OCI-LY3 (cell line): ENCODE results near the gene GGCX.

Experiments
- H2AFZ ChIP-seq: fragments of 200-600, 300-600 bp; shearing (Covaris generic); 2 replicates; pipeline ENCODE4 v1.6.0; 2014; ENCODE audit warnings: antibody characterized with exemption, low read depth, low read length
- H3K27ac ChIP-seq: fragments of 200-600, 300-600 bp; sonication (generic); 2 replicates; pipeline ENCODE4 v1.5.1; 2014; ENCODE audit warnings: mild to moderate bottlenecking, low read length, moderate library complexity, mixed read lengths
- H3K27me3 ChIP-seq: fragments of 200-600, 300-600 bp; sonication (generic); 2 replicates; pipeline ENCODE4 v1.6.1; 2014; ENCODE audit warnings: low read depth, low read length, mixed read lengths
- H3K36me3 ChIP-seq: fragments of 200-600, 300-600 bp; sonication (generic); replicated peaks from 2 replicates; pipeline ENCODE3; 2014; ENCODE audit warnings: low read depth, low read length, mixed read lengths
- H3K4me1 ChIP-seq: fragments of 300-600, 200-600 bp; sonication (generic); 2 replicates; pipeline ENCODE4 v1.6.1; 2014; ENCODE audit warnings: low read length, mixed read lengths
- H3K4me2 ChIP-seq: fragments of 200-600, 300-600 bp; sonication (generic); 2 replicates; pipeline ENCODE4 v1.6.1; 2014; ENCODE audit warnings: low read length, mixed read lengths
- H3K4me3 ChIP-seq: fragments of 300-600, 200-600 bp; sonication (generic); 2 replicates; pipeline ENCODE4 v1.5.1; 2014; ENCODE audit warnings: antibody characterized with exemption, mild to moderate bottlenecking, low read length, moderate library complexity
- H3K79me2 ChIP-seq: fragments of 300-600, 200-600 bp; shearing (Covaris generic); 2 replicates; pipeline ENCODE4 v1.6.1; 2014; ENCODE audit warnings: mild to moderate bottlenecking, low read length, mixed read lengths
- H3K9ac ChIP-seq: fragments of 300-600, 200-600 bp; shearing (Covaris generic); 2 replicates; pipeline ENCODE4 v1.6.0; 2014; ENCODE audit warnings: mild to moderate bottlenecking, low read length, moderate library complexity
- H3K9me3 ChIP-seq: fragments of 200-600, 300-600 bp; shearing (Covaris generic); 2 replicates; pipeline ENCODE4 v1.6.1; 2014; ENCODE audit warnings: low read length, mixed read lengths; ENCODE audit not compliant: insufficient read depth
- H4K20me1 ChIP-seq: fragments of 200-600, 300-600 bp; sonication (generic); 2 replicates; pipeline ENCODE4 v1.6.1; 2016; ENCODE audit warnings: low read length, mixed read lengths; ENCODE audit not compliant: insufficient read depth
- CTCF ChIP-seq: fragments of 200-600, 300-600 bp; sonication (generic); IDR thresholded peaks from 2 replicates; pipeline ENCODE4 v1.5.1; 2014; ENCODE audit warnings: antibody characterized with exemption, low read length, low read depth
- EZH2phosphoT487 ChIP-seq: fragments of 200-600 bp; shearing (Covaris generic); IDR thresholded peaks from 2 replicates; pipeline ENCODE4 v1.6.1; 2018; ENCODE audit warnings: antibody characterized with exemption, mixed run types, low read depth

The GGCX gene

DNA sequence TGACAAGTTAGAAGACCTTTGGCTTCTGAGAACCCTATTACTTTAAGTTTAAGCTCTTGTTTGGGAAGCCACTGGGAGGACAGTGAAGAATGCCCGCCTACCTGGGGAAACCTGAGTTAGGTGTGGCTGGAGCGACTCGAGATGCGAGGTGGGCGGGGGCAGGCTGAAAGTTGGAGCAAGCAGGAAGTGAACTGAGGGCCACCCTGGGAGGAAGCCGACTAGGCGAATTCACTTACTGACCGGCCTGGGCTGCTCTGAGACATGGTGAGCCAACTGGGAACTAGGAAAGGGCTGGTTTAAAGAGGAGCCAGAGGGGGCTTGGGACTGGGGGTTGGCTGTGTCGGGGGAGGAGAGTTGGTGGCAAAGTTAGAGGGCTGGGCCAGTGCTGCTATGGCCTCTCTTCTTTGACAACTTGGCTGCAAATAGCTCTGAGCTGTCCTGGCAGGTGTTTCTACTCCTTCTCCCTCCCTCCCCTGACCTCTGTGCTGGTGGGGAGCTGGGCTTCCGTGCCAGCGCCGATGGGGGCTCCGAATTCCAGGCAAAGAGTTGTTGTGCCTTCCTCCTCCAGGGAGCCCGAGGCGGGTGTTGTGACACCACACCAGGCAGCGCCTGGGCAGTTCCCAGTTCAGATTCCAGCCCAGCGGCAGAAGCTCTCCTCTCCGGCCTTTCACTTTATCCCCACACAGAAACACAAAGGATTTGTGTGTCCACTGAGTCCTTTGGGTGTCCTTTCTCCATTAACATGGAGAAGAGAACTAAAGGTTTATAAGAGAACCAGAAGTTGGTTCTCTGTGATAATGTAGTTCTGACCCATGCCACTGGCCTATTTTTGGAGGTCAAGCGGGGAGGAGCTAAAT, 16.3 kb upstream of the GGCX start, which contains the start of gene VAMP8:
VAMP8 (plus strand) TSS at position 201 of the 857 bp plus-strand sequence; CDS start at position 262, 61 bp downstream.
- Histone ChIP-seq H3K36me3 (no peaks in the 10 kb centered on the region), H3K27ac (no peak within 1 kb of the TSS), H3K9me3 (no peaks in the 10 kb centered on the region), H3K9ac (peak within 1 kb of the TSS; percentile 59), H3K4me3 (peak within 1 kb of the TSS; percentile 75), H2AFZ (peak within 1 kb of the TSS; percentile 71), H4K20me1 (no peaks in the 10 kb centered on the region), H3K4me2 (peak within 1 kb of the TSS; percentile 78), H3K4me1 (peaks cover 19% of the 10 kb centered on the region), H3K79me2 (no peaks in the 10 kb centered on the region), H3K27me3 (no peaks in the 10 kb centered on the region)
- TF ChIP-seq CTCF (no peak), EZH2phosphoT487 (no peak)

GRCh38 chr2:85577063-85577385, 15.7 kb upstream of the GGCX start:
- Histone ChIP-seq H3K36me3 (no peaks in the 10 kb centered on the region), H3K9ac (peak overlapping the region; percentile 59), H3K27me3 (no peaks in the 10 kb centered on the region), H4K20me1 (no peaks in the 10 kb centered on the region), H3K4me3 (peak overlapping the region; percentile 75), H2AFZ (peak overlapping the region; percentile 71), H3K79me2 (no peaks in the 10 kb centered on the region), H3K4me1 (peaks cover 19% of the 10 kb centered on the region), H3K9me3 (no peaks in the 10 kb centered on the region), H3K27ac (no peak overlapping the region), H3K4me2 (peak overlapping the region; percentile 78)
- TF ChIP-seq CTCF (no peak), EZH2phosphoT487 (no peak)

GRCh38 chr2:85575739-85576138, 14.4 kb upstream of the GGCX start:
- no peaks in the 10 kb centered on the region for H3K79me2 ChIP-seq
- no peak overlapping the region for H3K9ac ChIP-seq
- no peaks in the 10 kb centered on the region for H3K36me3 ChIP-seq
- H3K27me3 ChIP-seq = peaks cover 4% of the 10 kb centered on the region; the same call in 1 of the 2 replicates
- TF ChIP-seq EZH2phosphoT487 (no peak), CTCF (no peak)
- no peaks in the 10 kb centered on the region for H3K9me3 ChIP-seq
- H3K4me3 ChIP-seq = no peak overlapping the region
- no peak overlapping the region for H3K4me2 ChIP-seq
- H2AFZ ChIP-seq = no peak overlapping the region
- H3K27ac ChIP-seq = no peak overlapping the region
- peaks cover 19% of the 10 kb centered on the region for H3K4me1 ChIP-seq
- no peaks in the 10 kb centered on the region for H4K20me1 ChIP-seq

DNA sequence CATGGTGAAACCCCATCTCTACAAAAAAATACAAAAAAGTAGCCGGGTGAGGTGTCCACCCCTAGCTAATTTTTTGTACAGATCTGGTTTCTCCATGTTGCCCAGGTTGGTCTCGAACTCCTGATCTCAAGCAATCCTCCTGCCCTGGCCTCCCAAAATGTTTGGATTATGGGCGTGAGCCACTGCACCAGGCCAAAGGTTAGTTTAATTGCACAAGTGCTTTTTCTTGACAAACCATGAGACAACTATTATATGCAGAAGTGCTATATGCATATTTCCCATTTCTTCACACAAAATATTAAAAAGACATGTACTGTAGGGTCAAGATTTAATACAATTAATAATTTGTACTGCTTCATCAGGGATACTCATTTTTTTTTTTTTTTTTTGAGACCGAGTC, 5.0 kb upstream of the GGCX start:
- Histone ChIP-seq H2AFZ (no peak overlapping the region), H3K36me3 (no peaks in the 10 kb centered on the region), H3K9ac (no peak overlapping the region), H4K20me1 (no peaks in the 10 kb centered on the region), H3K9me3 (no peaks in the 10 kb centered on the region), H3K4me2 (no peak overlapping the region), H3K27ac (no peak overlapping the region), H3K4me1 (peaks cover 14% of the 10 kb centered on the region), H3K4me3 (no peak overlapping the region), H3K79me2 (no peaks in the 10 kb centered on the region), H3K27me3 (peaks cover 9% of the 10 kb centered on the region)
- TF ChIP-seq CTCF (no peak), EZH2phosphoT487 (no peak)
